Measurements from ENCODE around the gene LYRM1. TPM values are rescaled to one million over a fixed set of nuclear protein-coding genes. Genes with fewer than 3 reads are reported as not detected.

LYRM1 gene
- polyA plus RNA-seq, 1 of the 3 experiments (the other 2 are of a cell fraction), result 18.1 TPM

- no peak overlapping the region for H3K27ac ChIP-seq (ENCODE audit: low read depth in 2 of 2, low read length in 1 of 2)
- ChIA-PET POLR2A (no interaction called here), CTCF (no interaction called here)
- no peaks in the 10 kb centered on the region for H3K27me3 ChIP-seq (ENCODE audit: insufficient read depth)
- H3K9me2 ChIP-seq, result no peaks in the 10 kb centered on the region
- no peak overlapping the region for H3K4me2 ChIP-seq
- H2AFZ ChIP-seq (ENCODE audit: low read depth), result no peak overlapping the region
- DNase-seq, result no peak
- H3F3A ChIP-seq (replicated peaks; ENCODE audit: insufficient read depth), result no peaks in the 10 kb centered on the region
- TF ChIP-seq CTCF (IDR thresholded peaks at IDR 0.05) (no peak), FOXJ3 (CRISPR knock-in tag; IDR thresholded peaks at IDR 0.05) (no peak), FOXM1 (IDR thresholded peaks at IDR 0.05; ENCODE audit: low read depth) (no peak), GABPA (IDR thresholded peaks at IDR 0.05; ENCODE audit: low read depth) (no peak), TCF12 (IDR thresholded peaks at IDR 0.05) (no peak)
- no peaks in the 10 kb centered on the region for H3K79me2 ChIP-seq (ENCODE audit: insufficient read depth)
- H3K36me3 ChIP-seq (replicated peaks in 1 of 2; ENCODE audit: control insufficient read depth in 1 of 2, insufficient read depth in 2 of 2, low read length in 1 of 2), result no peaks in the 10 kb centered on the region
- no peaks in the 10 kb centered on the region for H3K9me3 ChIP-seq
- WGBS (ENCODE audit: low lambda C conversion rate), result 97% methylated on average over 4 of the region's 4 CpGs
- no peak overlapping the region for H3K9ac ChIP-seq
- no peaks in the 10 kb centered on the region; a peak in 1 of 4 replicates for H3K4me1 ChIP-seq (ENCODE audit: control insufficient read depth in 1 of 2, insufficient read depth in 2 of 2, low read depth in 1 of 2, low read length in 1 of 2)
- no peaks in the 10 kb centered on the region for H4K20me1 ChIP-seq (ENCODE audit: insufficient read depth)
- H3K4me3 ChIP-seq (ENCODE audit: low read depth in 2 of 2, low read length in 1 of 2), result no peak overlapping the region
Observed at GRCh38 chr16:20918486-20919239, 18.1 kb downstream of the LYRM1 start.

- Histone ChIP-seq H2AFZ (ENCODE audit: low read depth) (no peak overlapping the region), H3K36me3 (replicated peaks in 1 of 2; ENCODE audit: control insufficient read depth in 1 of 2, insufficient read depth in 2 of 2, low read length in 1 of 2) (no peaks in the 10 kb centered on the region), H3K9me3 (no peaks in the 10 kb centered on the region), H4K20me1 (ENCODE audit: insufficient read depth) (no peaks in the 10 kb centered on the region), H3K79me2 (ENCODE audit: insufficient read depth) (no peaks in the 10 kb centered on the region), H3K4me3 (ENCODE audit: low read depth in 2 of 2, low read length in 1 of 2) (no peak overlapping the region), H3K9me2 (no peaks in the 10 kb centered on the region), H3K9ac (no peak overlapping the region), H3K27ac (ENCODE audit: low read depth in 2 of 2, low read length in 1 of 2) (no peak overlapping the region), H3K27me3 (ENCODE audit: insufficient read depth) (no peaks in the 10 kb centered on the region), H3K4me2 (no peak overlapping the region), H3K4me1 (ENCODE audit: control insufficient read depth in 1 of 2, insufficient read depth in 2 of 2, low read depth in 1 of 2, low read length in 1 of 2) (no peaks in the 10 kb centered on the region), H3F3A (replicated peaks; ENCODE audit: insufficient read depth) (no peaks in the 10 kb centered on the region)
- DNase-seq, result no peak
- 98% methylated on average over 5 of the region's 5 CpGs for WGBS (ENCODE audit: low lambda C conversion rate)
- POLR2A ChIA-PET, result no interaction called here
- CTCF ChIA-PET, result no interaction called here
- no peak for TF ChIP-seq SMC3 (IDR thresholded peaks at IDR 0.05; ENCODE audit: low read depth, low read length)
- TF ChIP-seq NRF1 (IDR thresholded peaks at IDR 0.05; ENCODE audit: low read depth, low read length), result no peak
- no peak for TF ChIP-seq USF1 (IDR thresholded peaks at IDR 0.05; ENCODE audit: borderline replicate concordance, low read depth)
- TF ChIP-seq FOSL2 (IDR thresholded peaks at IDR 0.05; ENCODE audit: borderline replicate concordance, low read depth), result no peak
- TF ChIP-seq ZBTB33 (IDR thresholded peaks at IDR 0.05; ENCODE audit: borderline replicate concordance, low read depth), result no peak
- TF ChIP-seq PBX3 (IDR thresholded peaks at IDR 0.05), result no peak
- no peak for TF ChIP-seq GATA2 (CRISPR knock-in tag; IDR thresholded peaks at IDR 0.05)
- no peak for TF ChIP-seq NFIC (IDR thresholded peaks at IDR 0.05; ENCODE audit: borderline replicate concordance)
- TF ChIP-seq USF2 (IDR thresholded peaks at IDR 0.05; ENCODE audit: borderline replicate concordance, low read depth, low read length), result no peak
- TF ChIP-seq SIN3A (IDR thresholded peaks at IDR 0.05; ENCODE audit: borderline replicate concordance, low read depth, low read length), result no peak
- no peak for TF ChIP-seq CHD2 (IDR thresholded peaks at IDR 0.05; ENCODE audit: low read length, partially characterized antibody)
- no peak for TF ChIP-seq EP300 (IDR thresholded peaks at IDR 0.05; ENCODE audit: borderline replicate concordance in 1 of 2, low read depth in 1 of 2, low read length in 1 of 2)
- TF ChIP-seq RCOR1 (IDR thresholded peaks at IDR 0.05; ENCODE audit: low read length), result no peak
Observed at GRCh38 chr16:20920091-20920490, 19.5 kb downstream of the LYRM1 start.
